DND-41 (cell line): ENCODE data around the gene TMEM9.

ENCODE experiments used
- ATAC-seq: fragments of 200-7000 bp; cut with Tn5 transposase; 3 replicates; pipeline ENCODE4 v1.9.1; 2021; ENCODE audit warnings: low read depth; ENCODE audit not compliant: insufficient read depth
- DNase-seq: peaks from one replicate; pipeline ENCODE4 v3.0.0-alpha.2; 2020
- H2AFZ ChIP-seq: 2 replicates; pipeline ENCODE4 v1.6.0; 2012; ENCODE audit warnings: low read depth, low read length
- H3K27ac ChIP-seq: 2 replicates; pipeline ENCODE4 v1.5.1; 2012; ENCODE audit warnings: low read length, inconsistent platforms
- H3K27me3 ChIP-seq: fragments of 200-600 bp; sonication (generic); 2 replicates; pipeline ENCODE4 v1.6.0; 2012; ENCODE audit warnings: low read length, mild to moderate bottlenecking, inconsistent platforms; ENCODE audit not compliant: insufficient read depth, poor library complexity
- H3K36me3 ChIP-seq: 2 replicates; pipeline ENCODE4 v1.5.1; 2012; ENCODE audit warnings: low read length, inconsistent platforms; ENCODE audit not compliant: insufficient read depth
- H3K4me1 ChIP-seq: 2 replicates; pipeline ENCODE4 v1.5.1; 2012; ENCODE audit warnings: mild to moderate bottlenecking, low read length; ENCODE audit not compliant: insufficient read depth
- H3K4me2 ChIP-seq: 2 replicates; pipeline ENCODE4 v1.6.0; 2012; ENCODE audit warnings: mild to moderate bottlenecking, moderate library complexity, low read length, inconsistent platforms; ENCODE audit not compliant: insufficient read depth
- H3K4me3 ChIP-seq, 2 experiments: fragments of 200-600 bp in 1 of 2; shearing (Covaris generic) in 1 of 2; 2 replicates each; pipeline ENCODE4 v1.5.1; 2012 to 2016; ENCODE audit warnings: inconsistent platforms in 2 of 2, low read length in 2 of 2, mild to moderate bottlenecking in 2 of 2, low read depth in 1 of 2, moderate library complexity in 1 of 2
- H3K79me2 ChIP-seq: 2 replicates; pipeline ENCODE4 v1.6.0; 2012; ENCODE audit warnings: low read length, inconsistent platforms; ENCODE audit not compliant: insufficient read depth
- H3K9ac ChIP-seq: 2 replicates; pipeline ENCODE4 v1.6.0; 2012; ENCODE audit warnings: low read depth, mild to moderate bottlenecking, inconsistent platforms, low read length, moderate library complexity
- H3K9me3 ChIP-seq: 2 replicates; pipeline ENCODE4 v1.5.1; 2012; ENCODE audit warnings: low read length, moderate library complexity, mild to moderate bottlenecking, inconsistent platforms; ENCODE audit not compliant: insufficient read depth, severe bottlenecking
- H4K20me1 ChIP-seq: 2 replicates; pipeline ENCODE4 v1.6.0; 2012; ENCODE audit warnings: low read length; ENCODE audit not compliant: insufficient read depth
- EZH2 ChIP-seq: IDR thresholded peaks from 3 replicates; pipeline ENCODE4 v1.6.1; 2012; ENCODE audit warnings: borderline replicate concordance, low read depth, mild to moderate bottlenecking, moderate library complexity, low read length, inconsistent platforms; ENCODE audit not compliant: severe bottlenecking
- TF ChIP-seq, protein P1 (sequence below): IDR thresholded peaks from 2 replicates; pipeline ENCODE4 v1.5.1; 2012; ENCODE audit warnings: borderline replicate concordance, low read length, moderate library complexity, mild to moderate bottlenecking; ENCODE audit not compliant: poor library complexity, severe bottlenecking; ENCODE audit errors: extremely low read depth

Gene TMEM9

DNA sequence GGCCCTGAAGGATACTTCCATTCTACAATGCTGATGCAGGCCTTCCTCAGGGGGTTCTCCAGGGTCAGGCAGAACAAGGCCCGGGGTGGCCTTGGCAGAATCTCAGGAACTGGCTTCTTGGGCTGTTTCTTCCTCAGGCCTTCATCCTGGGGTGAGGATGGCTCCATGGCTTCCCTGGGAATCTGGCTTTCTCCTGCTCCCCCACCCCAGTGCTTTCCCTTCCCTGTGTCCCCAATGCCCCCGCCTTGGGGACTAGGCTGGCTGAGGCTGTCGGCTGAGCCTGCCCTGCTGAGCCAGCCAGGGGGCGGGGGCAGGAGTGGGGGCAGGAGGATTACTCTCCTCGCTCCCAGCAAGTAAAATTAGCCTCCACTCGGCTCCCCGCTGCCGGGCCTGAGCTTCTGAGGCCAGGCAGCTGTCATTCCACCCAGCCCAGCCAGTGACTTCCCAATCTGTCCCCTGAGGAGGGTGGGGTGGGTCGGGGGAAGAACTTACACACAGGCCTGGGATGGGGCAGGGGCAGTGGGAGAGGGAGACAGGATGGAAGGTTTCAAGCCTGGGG lies 42.0 kb downstream of the TMEM9 start, which contains the start of gene CACNA1S:
CACNA1S (minus strand) TSS at position 254 of the 559 bp plus-strand sequence; CDS start at position 167, 87 bp downstream.
- peaks cover 11% of the 10 kb centered on the region for H3K4me1 ChIP-seq

DNA sequence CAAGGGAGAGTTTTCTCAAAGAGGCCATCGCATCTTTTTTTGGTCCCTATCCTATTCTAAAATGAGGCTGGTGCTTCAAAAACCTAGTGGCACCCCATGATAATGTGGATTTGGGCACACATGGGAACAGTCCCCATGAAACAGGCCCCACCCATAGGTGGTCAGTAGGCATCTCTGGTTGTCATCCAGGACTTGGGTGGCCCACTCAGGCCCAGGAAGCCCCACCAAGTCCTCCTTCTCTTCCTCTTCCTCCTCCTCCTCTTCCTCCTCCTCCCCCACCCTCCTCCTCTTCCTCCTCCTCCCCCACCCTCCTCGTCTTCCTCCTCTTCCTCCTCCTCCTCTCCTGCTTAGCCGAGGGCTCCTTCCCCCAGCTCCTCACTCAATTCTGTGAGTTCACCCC lies 42.6 kb downstream of the TMEM9 start:
- H3K4me2 ChIP-seq, result no peak overlapping the region
- H3K4me1 ChIP-seq, result peaks cover 11% of the 10 kb centered on the region
- no peak overlapping the region for H3K9ac ChIP-seq
- H3K27me3 ChIP-seq, result no peaks in the 10 kb centered on the region
- no peaks in the 10 kb centered on the region for H3K9me3 ChIP-seq
- H2AFZ ChIP-seq, result no peak overlapping the region
- no peak overlapping the region for H3K4me3 ChIP-seq
- no peak overlapping the region for H3K27ac ChIP-seq
- H3K36me3 ChIP-seq, result no peaks in the 10 kb centered on the region
- DNase-seq (no peak), ATAC-seq (no peak)
- H4K20me1 ChIP-seq, result no peaks in the 10 kb centered on the region
- H3K79me2 ChIP-seq, result no peaks in the 10 kb centered on the region
- TF ChIP-seq EZH2, result no peak

More for the DNA sequence above, 42.0 kb downstream of the TMEM9 start, which contains the start of gene CACNA1S:
- no peak for DNase-seq
- Histone ChIP-seq H3K9me3 (no peaks in the 10 kb centered on the region), H3K79me2 (no peaks in the 10 kb centered on the region), H3K9ac (no peak within 1 kb of the TSS), H3K27ac (no peak within 1 kb of the TSS), H4K20me1 (no peaks in the 10 kb centered on the region), H3K4me2 (no peak within 1 kb of the TSS), H3K27me3 (no peaks in the 10 kb centered on the region), H3K36me3 (no peaks in the 10 kb centered on the region), H3K4me3 (no peak within 1 kb of the TSS), H2AFZ (no peak within 1 kb of the TSS)
- ATAC-seq, result no peak
- TF ChIP-seq, protein P1, sequence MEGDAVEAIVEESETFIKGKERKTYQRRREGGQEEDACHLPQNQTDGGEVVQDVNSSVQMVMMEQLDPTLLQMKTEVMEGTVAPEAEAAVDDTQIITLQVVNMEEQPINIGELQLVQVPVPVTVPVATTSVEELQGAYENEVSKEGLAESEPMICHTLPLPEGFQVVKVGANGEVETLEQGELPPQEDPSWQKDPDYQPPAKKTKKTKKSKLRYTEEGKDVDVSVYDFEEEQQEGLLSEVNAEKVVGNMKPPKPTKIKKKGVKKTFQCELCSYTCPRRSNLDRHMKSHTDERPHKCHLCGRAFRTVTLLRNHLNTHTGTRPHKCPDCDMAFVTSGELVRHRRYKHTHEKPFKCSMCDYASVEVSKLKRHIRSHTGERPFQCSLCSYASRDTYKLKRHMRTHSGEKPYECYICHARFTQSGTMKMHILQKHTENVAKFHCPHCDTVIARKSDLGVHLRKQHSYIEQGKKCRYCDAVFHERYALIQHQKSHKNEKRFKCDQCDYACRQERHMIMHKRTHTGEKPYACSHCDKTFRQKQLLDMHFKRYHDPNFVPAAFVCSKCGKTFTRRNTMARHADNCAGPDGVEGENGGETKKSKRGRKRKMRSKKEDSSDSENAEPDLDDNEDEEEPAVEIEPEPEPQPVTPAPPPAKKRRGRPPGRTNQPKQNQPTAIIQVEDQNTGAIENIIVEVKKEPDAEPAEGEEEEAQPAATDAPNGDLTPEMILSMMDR, result no peak

- no peaks in the 10 kb centered on the region for H3K79me2 ChIP-seq
- no peak overlapping the region for H3K9ac ChIP-seq
- no peaks in the 10 kb centered on the region for H3K9me3 ChIP-seq
- no peaks in the 10 kb centered on the region for H3K27me3 ChIP-seq
- H3K4me1 ChIP-seq, result peaks cover 11% of the 10 kb centered on the region
- TF ChIP-seq EZH2, result no peak
- TF ChIP-seq, protein P1, result no peak
- H4K20me1 ChIP-seq, result no peaks in the 10 kb centered on the region
- DNase-seq, result no peak
- no peak for ATAC-seq
- no peak overlapping the region for H2AFZ ChIP-seq
- no peak overlapping the region for H3K27ac ChIP-seq
- no peaks in the 10 kb centered on the region for H3K36me3 ChIP-seq
- H3K4me2 ChIP-seq, result no peak overlapping the region
- H3K4me3 ChIP-seq, result no peak overlapping the region
Measured at GRCh38 chr1:201111156-201111555, 43.1 kb downstream of the TMEM9 start.

DNA sequence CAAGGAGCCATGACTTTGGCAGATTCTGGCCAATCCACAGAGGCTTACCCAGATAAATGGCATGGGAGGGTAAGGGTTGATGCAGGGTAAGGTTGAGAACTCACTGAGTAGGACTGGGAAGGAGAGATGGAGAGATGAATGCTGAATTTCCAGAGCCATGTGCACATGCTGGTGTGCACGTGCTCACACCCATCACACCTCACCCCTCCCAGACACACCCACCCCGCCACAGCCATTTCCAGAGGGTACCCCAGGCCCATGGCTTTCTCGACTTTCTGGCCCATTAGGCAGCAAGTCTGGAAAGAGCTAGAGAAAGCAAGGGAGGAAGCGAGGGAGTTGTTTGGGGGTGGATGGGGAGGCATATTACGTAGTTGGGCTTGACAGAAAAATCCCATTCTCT lies 43.7 kb downstream of the TMEM9 start:
- no peak overlapping the region for H3K4me2 ChIP-seq
- no peak for ATAC-seq

More for the DNA sequence above, 43.7 kb downstream of the TMEM9 start:
- Histone ChIP-seq H3K27ac (no peak overlapping the region), H2AFZ (no peak overlapping the region), H3K9ac (no peak overlapping the region), H3K36me3 (no peaks in the 10 kb centered on the region), H3K9me3 (no peaks in the 10 kb centered on the region), H3K4me3 (no peak overlapping the region), H3K4me1 (peaks cover 11% of the 10 kb centered on the region), H3K27me3 (no peaks in the 10 kb centered on the region), H4K20me1 (no peaks in the 10 kb centered on the region), H3K79me2 (no peaks in the 10 kb centered on the region)
- DNase-seq, result no peak
- TF ChIP-seq EZH2, result no peak
- TF ChIP-seq, protein P1, result no peak
